Prostate gland (tissue), 2 donors: ENCODE data around the gene DAD1. TPM values are rescaled to one million over a fixed set of nuclear protein-coding genes. Genes with fewer than 3 reads are reported as not detected.
A peak's percentile ranks its signal among the peaks of the same experiment; 100 is the strongest.

Source experiments
- DNase-seq: peaks from one replicate; pipeline ENCODE4 v3.0.0-alpha.2; 2019; ENCODE audit warnings: low spot score
- H3K27ac ChIP-seq, 2 donors: fragments of 200-600 bp; sonication (generic); 2 replicates each; pipeline ENCODE4 v1.5.1; 2017 to 2019
- H3K27me3 ChIP-seq: fragments of 200-600 bp; sonication (generic); replicated peaks from 2 replicates; pipeline ENCODE4 v1.5.1; 2019; ENCODE audit not compliant: insufficient read depth
- H3K36me3 ChIP-seq, 2 donors: fragments of 200-600 bp; sonication (generic); 1 replicate in 1 of 2; 2 replicates in 1 of 2; pipeline versions ENCODE4 v1.5.1 to v1.8.1; 2017 to 2019
- H3K4me1 ChIP-seq: fragments of 200-600 bp; sonication (generic); replicated peaks from 2 replicates; pipeline ENCODE4 v1.5.1; 2019
- H3K4me3 ChIP-seq, 2 donors: fragments of 200-600 bp; sonication (generic); 2 replicates each; pipeline ENCODE4 v1.5.1; 2017 to 2019
- H3K9me3 ChIP-seq: fragments of 200-600 bp; sonication (generic); 2 replicates; pipeline ENCODE4 v1.5.1; 2017
- CTCF ChIP-seq, 4 experiments: fragments of 200-600 bp in 2 of 4; fragments of 450-650 bp in 2 of 4; sonication (generic) in 2 of 4; IDR thresholded peaks; 1 replicate in 3 of 4; 2 replicates in 1 of 4; pipeline ENCODE4 v1.5.1; 2016 to 2019; ENCODE audit warnings: antibody characterized with exemption in 4 of 4, mild to moderate bottlenecking in 2 of 4, moderate library complexity in 2 of 4
- POLR2A ChIP-seq: fragments of 450-650 bp; IDR thresholded peaks from one replicate; pipeline ENCODE4 v1.6.1; 2016; ENCODE audit warnings: antibody characterized with exemption, mild to moderate bottlenecking
- POLR2AphosphoS5 ChIP-seq: sonication (generic); formaldehyde crosslinking; IDR thresholded peaks from one replicate; pipeline ENCODE4 v1.6.1; 2017; ENCODE audit warnings: antibody characterized with exemption
- WGBS: methylation state at CpG from one replicate; pipeline ENCODE4 v1.1.5; 2018; 5-methylcytosine and 5-hydroxymethylcytosine counted together
- intact Hi-C: fragments of 100-400 bp; cut with DNase I; formaldehyde crosslinking; loops from one replicate; pipeline ENCODE4 v1.14.2; 2022
- total RNA-seq, 2 donors: library from RNA; depleted of rRNA; stranded (reverse); fragments of >200 nt; gene quantifications; one replicate each; pipeline ENCODE4 v1.1.0, GENCODE V29; 2016

Gene DAD1
- total RNA-seq, 2 donors from 2014 or later, result 231 to 289 TPM

- no peak overlapping the region for H3K4me3 ChIP-seq
- H3K9me3 ChIP-seq, result no peaks in the 10 kb centered on the region
- intact Hi-C loops, result loop anchor here (5.0 kb wide), 2 partner anchors 166 to 294 kb away; no protein-coding TSS in a partner anchor
- TF ChIP-seq CTCF (IDR thresholded peaks at IDR 0.05), result no peak
- no peak for TF ChIP-seq POLR2A
- no peak for TF ChIP-seq POLR2AphosphoS5
- H3K4me1 ChIP-seq, result no peaks in the 10 kb centered on the region
- H3K36me3 ChIP-seq, result no peaks in the 10 kb centered on the region
- H3K27me3 ChIP-seq, result no peaks in the 10 kb centered on the region
- DNase-seq, result no peak
- WGBS, result 95% methylated on average over 1 of the region's 1 CpG
- no peak overlapping the region for H3K27ac ChIP-seq
Measured at GRCh38 chr14:22557846-22558220, 31.2 kb downstream of the DAD1 start.

- intact Hi-C loops, result loop anchor here (5.0 kb wide), 2 partner anchors 165 to 295 kb away; no protein-coding TSS in a partner anchor
- Histone ChIP-seq H3K36me3 (no peaks in the 10 kb centered on the region), H3K9me3 (no peaks in the 10 kb centered on the region), H3K27me3 (no peaks in the 10 kb centered on the region), H3K27ac (peak overlapping the region; percentile 43 to 55), H3K4me1 (no peaks in the 10 kb centered on the region), H3K4me3 (peak overlapping the region; percentile 10 to 20)
- DNase-seq, result peak; percentile 65
- TF ChIP-seq CTCF (IDR thresholded peaks at IDR 0.05), result peak; percentile 97 to 99 (median 98)
- no peak for TF ChIP-seq POLR2A
- TF ChIP-seq POLR2AphosphoS5, result peak; percentile 65
- 9% methylated on average over 22 of the region's 28 CpGs for WGBS
Measured at GRCh38 chr14:22556990-22557623, 31.9 kb downstream of the DAD1 start.

- H3K4me3 ChIP-seq, result no peak overlapping the region
- WGBS, result 51% methylated on average over 27 of the region's 28 CpGs
- intact Hi-C loops, result loop anchor here (5.0 kb wide), 2 partner anchors 164 to 296 kb away; no protein-coding TSS in a partner anchor
- peak overlapping the region in 1 of 2 donors; percentile 55 for H3K27ac ChIP-seq
- no peak for TF ChIP-seq CTCF (IDR thresholded peaks at IDR 0.05)
- H3K36me3 ChIP-seq, result no peaks in the 10 kb centered on the region
- DNase-seq, result peak; percentile 19
- H3K4me1 ChIP-seq, result no peaks in the 10 kb centered on the region
- H3K9me3 ChIP-seq, result no peaks in the 10 kb centered on the region
- H3K27me3 ChIP-seq, result no peaks in the 10 kb centered on the region
Measured at GRCh38 chr14:22556021-22556989, 32.7 kb downstream of the DAD1 start.

GRCh38 chr14:22555384-22556011 lies 33.5 kb downstream of the DAD1 start:
- no peak overlapping the region for H3K4me3 ChIP-seq
- no peaks in the 10 kb centered on the region for H3K9me3 ChIP-seq
- intact Hi-C loops, result loop anchor here (5.0 kb wide), 2 partner anchors 163 to 297 kb away; no protein-coding TSS in a partner anchor
- H3K27me3 ChIP-seq, result no peaks in the 10 kb centered on the region
- no peak for DNase-seq
- no peak for TF ChIP-seq CTCF (IDR thresholded peaks at IDR 0.05)
- no peak for TF ChIP-seq POLR2AphosphoS5
- no peak for TF ChIP-seq POLR2A
- H3K27ac ChIP-seq, result no peak overlapping the region
- H3K4me1 ChIP-seq, result no peaks in the 10 kb centered on the region
- WGBS, result 95% methylated on average over 4 of the region's 4 CpGs
- no peaks in the 10 kb centered on the region for H3K36me3 ChIP-seq
